Gastrocnemius medialis (tissue), 4 donors: ENCODE data around the gene PXMP2. TPM values are rescaled to one million over a fixed set of nuclear protein-coding genes. Genes with fewer than 3 reads are reported as not detected.

ENCODE experiments used
- ATAC-seq, 2 donors: fragments of 150-250 bp; one replicate each; pipeline ENCODE4 v1.9.1; 2016
- DNase-seq, 2 donors: peaks; one replicate each; pipeline ENCODE4 v3.0.0-alpha.2; 2019
- H3K27ac ChIP-seq, 4 donors: fragments of 200-600 bp; sonication (generic); 1 replicate in 1 of 4; 2 replicates in 3 of 4; pipeline ENCODE4 v1.5.1; 2016 to 2018; ENCODE audit warnings: mild to moderate bottlenecking in 2 of 4, moderate library complexity in 1 of 4
- H3K27me3 ChIP-seq, 3 donors: fragments of 200-600 bp; sonication (generic) in 2 of 3; 1 replicate in 1 of 3; 2 replicates in 2 of 3; pipeline versions ENCODE4 v1.5.1 to v1.6.0; 2016 to 2019; ENCODE audit warnings: mild to moderate bottlenecking in 1 of 3, moderate library complexity in 1 of 3
- H3K36me3 ChIP-seq, 2 donors: fragments of 200-600 bp; sonication (generic) in 1 of 2; one replicate each; pipeline ENCODE4 v1.5.1; 2017 to 2018
- H3K4me1 ChIP-seq, 2 donors: fragments of 200-600 bp; sonication (generic) in 1 of 2; one replicate each; pipeline ENCODE4 v1.5.1; 2016 to 2017; ENCODE audit warnings: mild to moderate bottlenecking in 2 of 2
- H3K4me3 ChIP-seq, 4 donors: fragments of 200-600 bp; sonication (generic) in 3 of 4; 1 replicate in 1 of 4; 2 replicates in 3 of 4; pipeline ENCODE4 v1.5.1; 2016 to 2019; ENCODE audit warnings: mild to moderate bottlenecking in 2 of 4
- H3K9me3 ChIP-seq, 3 donors: fragments of 200-600 bp; sonication (generic) in 2 of 3; 1 replicate in 1 of 3; 2 replicates in 2 of 3; pipeline ENCODE4 v1.5.1; 2016 to 2019
- CTCF ChIP-seq, 5 experiments: fragments of 450-650 bp in 3 of 5; fragments of 200-600 bp in 2 of 5; sonication (generic) in 2 of 5; IDR thresholded peaks in 4 of 5; conservative IDR thresholded peaks in 1 of 5; 1 replicate in 4 of 5; 2 replicates in 1 of 5; pipeline ENCODE4 v1.5.1; 2016 to 2019; ENCODE audit warnings: antibody characterized with exemption in 5 of 5, mild to moderate bottlenecking in 3 of 5, moderate library complexity in 3 of 5
- POLR2A ChIP-seq, 2 donors: fragments of 450-650 bp; IDR thresholded peaks; one replicate each; pipeline ENCODE4 v1.6.1; 2017; ENCODE audit warnings: antibody characterized with exemption in 2 of 2, mild to moderate bottlenecking in 2 of 2, moderate library complexity in 2 of 2
- in situ Hi-C, 4 donors: fragments of 200-750 bp; cut with MboI; loops; one replicate each; pipeline versions ENCODE4 v1.15.0 to v1.8.0; 2017; ENCODE audit warnings: low sequenced_read_pairs in 4 of 4
- intact Hi-C: fragments of 100-400 bp; cut with DNase I; formaldehyde crosslinking; loops from one replicate; pipeline ENCODE4 v1.15.1; 2023; ENCODE audit warnings: low total_unique reads
- total RNA-seq, 4 donors: library from RNA; depleted of rRNA; stranded (reverse); fragments of >200 nt; gene quantifications; one replicate each; pipeline versions ENCODE4 v1.1.0 to v1.2.3, GENCODE V29; 2016

PXMP2 gene
- total RNA-seq, 4 donors from 2014 or later: 16.0 to 44.8 (median 38.6) TPM

DNA sequence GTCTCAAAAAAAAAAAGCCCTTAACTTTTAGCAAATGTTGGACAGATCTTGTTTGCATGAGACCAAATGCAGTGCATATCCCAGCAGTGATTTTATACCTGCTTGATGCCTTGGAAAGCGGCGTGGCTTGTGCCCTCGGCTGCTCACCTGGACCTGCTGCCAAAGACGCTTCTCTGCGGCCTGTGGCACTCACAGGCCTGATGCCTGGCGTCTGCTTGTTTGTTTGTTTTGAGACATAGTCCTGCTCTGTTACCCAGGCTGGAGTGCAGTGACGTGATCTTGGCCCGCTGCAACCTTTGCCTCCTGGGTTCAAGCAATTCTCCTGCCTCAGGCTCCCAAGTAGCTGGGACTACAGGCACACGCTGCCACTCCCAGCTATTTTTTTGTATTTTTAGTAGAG lies 28.5 kb downstream of the PXMP2 start:
- TF ChIP-seq CTCF (IDR thresholded peaks at IDR 0.05 in 4 of 5, conservative IDR thresholded peaks at IDR 0.05 in 1 of 5) (no peak), POLR2A (IDR thresholded peaks at IDR 0.05) (no peak)
- in situ Hi-C loops (no loop called here), intact Hi-C loops (no loop called here)
- H3K27ac ChIP-seq: no peak overlapping the region
- no peaks in the 10 kb centered on the region for H3K9me3 ChIP-seq
- H3K36me3 ChIP-seq: peaks cover 0 to 51% of the 10 kb centered on the region in 2 donors
- DNase-seq (no peak), ATAC-seq (no peak)
- no peak overlapping the region for H3K4me3 ChIP-seq
- H3K4me1 ChIP-seq: peaks cover 12 to 13% of the 10 kb centered on the region in 2 donors
- H3K27me3 ChIP-seq: no peaks in the 10 kb centered on the region

DNA sequence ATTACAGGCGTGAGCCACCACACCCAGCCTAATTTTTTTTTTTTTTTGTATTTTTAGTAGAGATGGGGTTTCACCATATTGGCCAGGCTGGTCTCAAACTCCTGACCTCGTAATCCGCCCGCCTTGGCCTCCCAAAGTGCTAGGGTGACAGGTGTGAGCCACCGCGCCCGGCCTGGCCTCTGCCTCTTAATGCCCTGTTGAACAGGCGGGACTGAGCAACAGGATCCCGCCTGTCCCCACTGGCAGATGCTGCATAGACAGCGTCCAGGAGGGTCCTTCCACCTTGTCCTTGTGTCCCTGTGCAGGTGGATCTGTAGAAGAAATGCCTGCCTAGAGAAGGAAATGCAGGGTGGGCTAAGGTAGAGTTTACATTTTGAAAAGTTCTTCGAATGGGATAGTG lies 29.0 kb downstream of the PXMP2 start:
- H3K27ac ChIP-seq: no peak overlapping the region
- intact Hi-C loops: no loop called here
- no peaks in the 10 kb centered on the region for H3K27me3 ChIP-seq
- TF ChIP-seq POLR2A (IDR thresholded peaks at IDR 0.05) (no peak), CTCF (IDR thresholded peaks at IDR 0.05 in 4 of 5, conservative IDR thresholded peaks at IDR 0.05 in 1 of 5) (no peak)
- no peak overlapping the region for H3K4me3 ChIP-seq
- H3K4me1 ChIP-seq: peaks cover 10 to 12% of the 10 kb centered on the region in 2 donors
- no peak for DNase-seq
- in situ Hi-C loops: no loop called here
- no peaks in the 10 kb centered on the region for H3K9me3 ChIP-seq
- H3K36me3 ChIP-seq: peaks cover 0 to 55% of the 10 kb centered on the region in 2 donors
- ATAC-seq: no peak

DNA sequence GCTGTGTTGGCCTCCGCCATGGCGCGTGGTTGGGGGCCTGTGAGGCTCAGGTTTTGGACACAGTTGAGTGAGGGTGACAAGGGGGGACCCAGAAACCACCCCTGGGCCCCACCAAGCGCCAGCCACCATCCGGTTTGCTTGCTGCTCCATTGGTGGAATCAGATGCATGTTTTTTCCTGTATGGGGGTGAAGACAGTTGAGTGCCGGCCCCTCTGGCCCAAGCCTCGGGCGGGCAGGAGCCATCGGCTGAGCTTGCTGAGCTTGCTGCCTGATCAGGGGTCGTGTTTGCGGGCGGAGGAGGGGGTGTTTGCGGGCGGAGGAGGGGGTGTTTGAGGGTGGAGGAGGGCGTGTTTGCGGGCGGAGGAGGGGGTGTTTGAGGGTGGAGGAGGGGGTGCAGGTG lies 29.6 kb downstream of the PXMP2 start:
- peaks cover 3 to 6% of the 10 kb centered on the region in 2 donors for H3K4me1 ChIP-seq
- H3K27ac ChIP-seq: no peak overlapping the region
- no peak overlapping the region for H3K4me3 ChIP-seq
- ATAC-seq (no peak), DNase-seq (no peak)
- TF ChIP-seq CTCF (IDR thresholded peaks at IDR 0.05 in 4 of 5, conservative IDR thresholded peaks at IDR 0.05 in 1 of 5) (no peak), POLR2A (IDR thresholded peaks at IDR 0.05) (no peak)
- no peaks in the 10 kb centered on the region for H3K9me3 ChIP-seq
- H3K27me3 ChIP-seq: no peaks in the 10 kb centered on the region
- peaks cover 0 to 62% of the 10 kb centered on the region in 2 donors for H3K36me3 ChIP-seq
- in situ Hi-C loops: no loop called here
- intact Hi-C loops: no loop called here

- ATAC-seq (no peak), DNase-seq (no peak)
- no peaks in the 10 kb centered on the region for H3K9me3 ChIP-seq
- in situ Hi-C loops: no loop called here
- no peak overlapping the region for H3K27ac ChIP-seq
- H3K36me3 ChIP-seq: peaks cover 0 to 63% of the 10 kb centered on the region in 2 donors
- H3K4me1 ChIP-seq: no peaks in the 10 kb centered on the region
- no peak overlapping the region for H3K4me3 ChIP-seq
- intact Hi-C loops: no loop called here
- TF ChIP-seq POLR2A (IDR thresholded peaks at IDR 0.05) (no peak), CTCF (IDR thresholded peaks at IDR 0.05 in 4 of 5, conservative IDR thresholded peaks at IDR 0.05 in 1 of 5) (no peak)
- H3K27me3 ChIP-seq: no peaks in the 10 kb centered on the region
These were observed 30.4 kb downstream of the PXMP2 start for GRCh38 chr12:132717531-132718387.
